Left ventricle myocardium superior (tissue), 1 donor: Measurements from ENCODE around the gene EXOC4. TPM values are rescaled to one million over a fixed set of nuclear protein-coding genes. Genes with fewer than 3 reads are reported as not detected.

Experiments used
- ATAC-seq: fragments of 200-7000 bp; cut with Tn5 transposase; one replicate; pipeline ENCODE4 v1.9.1; 2020; ENCODE audit warnings: mild to moderate bottlenecking, moderate library complexity
- DNase-seq: peaks from one replicate; pipeline ENCODE4 v3.0.0-alpha.2; 2020
- intact Hi-C: fragments of 100-400 bp; cut with micrococcal nuclease; formaldehyde crosslinking; loops from one replicate; pipeline ENCODE4 v1.11.0; 2022
- total RNA-seq: library from RNA; stranded (reverse); fragmentation: NEBNext Ultra II Directional; extraction: Animal tissue kit (Norgen Biotek cat#: 25700); gene quantifications from one replicate; pipeline ENCODE4 v1.2.1, GENCODE V29; 2021
- donor health status: DM: no; HTN: yes; CAD: no; lungs with severe emphysema.

The EXOC4 gene
- total RNA-seq, 1 donor from 2014 or later, result 38.4 TPM

- intact Hi-C loops, result no loop called here
- peak; percentile 35 for DNase-seq
- peak; percentile 96 for ATAC-seq
Observed at GRCh38 chr7:134031835-134032617, 779.1 kb downstream of the EXOC4 start.

GRCh38 chr7:134034652-134035051 is 781.8 kb downstream of the EXOC4 start:
- no peak for DNase-seq
- intact Hi-C loops, result no loop called here
- ATAC-seq, result no peak

- ATAC-seq (no peak), DNase-seq (no peak)
- intact Hi-C loops, result no loop called here
Observed at GRCh38 chr7:134037991-134038390, 785.1 kb downstream of the EXOC4 start.

- ATAC-seq (no peak), DNase-seq (no peak)
- intact Hi-C loops, result no loop called here
Observed at GRCh38 chr7:134040988-134041387, 788.1 kb downstream of the EXOC4 start.

- DNase-seq (no peak), ATAC-seq (no peak)
- intact Hi-C loops, result no loop called here
Observed at GRCh38 chr7:134041477-134041876, 788.6 kb downstream of the EXOC4 start.

GRCh38 chr7:134042307-134042706 is 789.4 kb downstream of the EXOC4 start:
- intact Hi-C loops, result no loop called here
- DNase-seq, result no peak

GRCh38 chr7:134044682-134045081 is 791.8 kb downstream of the EXOC4 start:
- DNase-seq (no peak), ATAC-seq (no peak)
- intact Hi-C loops, result no loop called here

More at GRCh38 chr7:134042307-134042706, 789.4 kb downstream of the EXOC4 start:
- ATAC-seq, result no peak

- intact Hi-C loops, result no loop called here
- DNase-seq (no peak), ATAC-seq (no peak)
Observed at GRCh38 chr7:134045716-134046115, 792.8 kb downstream of the EXOC4 start.

- ATAC-seq (no peak), DNase-seq (no peak)
- intact Hi-C loops, result no loop called here
Observed at GRCh38 chr7:134046594-134047128, 793.8 kb downstream of the EXOC4 start.

GRCh38 chr7:134047675-134048074 is 794.8 kb downstream of the EXOC4 start:
- intact Hi-C loops, result no loop called here
- ATAC-seq, result no peak

GRCh38 chr7:134048166-134048565 is 795.3 kb downstream of the EXOC4 start:
- intact Hi-C loops, result no loop called here
- ATAC-seq, result no peak
- no peak for DNase-seq

More at GRCh38 chr7:134047675-134048074, 794.8 kb downstream of the EXOC4 start:
- DNase-seq, result no peak

GRCh38 chr7:134051020-134051419 is 798.1 kb downstream of the EXOC4 start:
- DNase-seq (no peak), ATAC-seq (no peak)
- intact Hi-C loops, result no loop called here

GRCh38 chr7:134056816-134057215 is 803.9 kb downstream of the EXOC4 start:
- ATAC-seq (no peak), DNase-seq (no peak)
- intact Hi-C loops, result no loop called here

GRCh38 chr7:134058521-134058920 is 805.6 kb downstream of the EXOC4 start:
- intact Hi-C loops, result no loop called here
- no peak for DNase-seq
- no peak for ATAC-seq

- intact Hi-C loops, result no loop called here
- no peak for DNase-seq
- no peak for ATAC-seq
Observed at GRCh38 chr7:134058980-134059379, 806.1 kb downstream of the EXOC4 start.

GRCh38 chr7:134059921-134060320 is 807.0 kb downstream of the EXOC4 start:
- DNase-seq, result no peak
- intact Hi-C loops, result no loop called here
- ATAC-seq, result no peak

- ATAC-seq (no peak), DNase-seq (no peak)
- intact Hi-C loops, result no loop called here
Observed at GRCh38 chr7:134060874-134061273, 808.0 kb downstream of the EXOC4 start.

GRCh38 chr7:134062460-134062859 is 809.6 kb downstream of the EXOC4 start:
- DNase-seq, result no peak
- intact Hi-C loops, result no loop called here
- peak; percentile 98 for ATAC-seq

GRCh38 chr7:134065415-134065814 is 812.5 kb downstream of the EXOC4 start:
- DNase-seq (no peak), ATAC-seq (no peak)
- intact Hi-C loops, result no loop called here

GRCh38 chr7:134067164-134067563 is 814.3 kb downstream of the EXOC4 start:
- ATAC-seq (no peak), DNase-seq (no peak)
- intact Hi-C loops, result no loop called here

- intact Hi-C loops, result no loop called here
- no peak for DNase-seq
- no peak for ATAC-seq
Observed at GRCh38 chr7:134068670-134069069, 815.8 kb downstream of the EXOC4 start.
